Inferior parietal cortex (tissue), 1 donor: ENCODE measurements around the gene SLC41A3.
"Not testable (repeated sequence)": the region's sequence is repeated elsewhere in the genome, so short reads cannot be mapped to it uniquely, and the experiment has no call there.

Experiments
- DNase-seq: peaks from one replicate; pipeline ENCODE4 v3.0.0-alpha.2; 2016; ENCODE audit errors: extremely low spot score

The SLC41A3 gene

GRCh38 chr3:126053949-126054569 is 29.9 kb downstream of the SLC41A3 start:
- DNase-seq, result no peak

GRCh38 chr3:126053513-126053912 is 30.4 kb downstream of the SLC41A3 start:
- no peak for DNase-seq

- DNase-seq, result no peak
These were observed 31.5 kb downstream of the SLC41A3 start for GRCh38 chr3:126052196-126053058.

- no peak for DNase-seq
These were observed 32.2 kb downstream of the SLC41A3 start for GRCh38 chr3:126051741-126052140.

- no peak for DNase-seq
These were observed 32.7 kb downstream of the SLC41A3 start for GRCh38 chr3:126051234-126051633.

- DNase-seq, result no peak
These were observed 33.3 kb downstream of the SLC41A3 start for GRCh38 chr3:126050626-126051025.

- no peak for DNase-seq
These were observed 33.9 kb downstream of the SLC41A3 start for GRCh38 chr3:126050050-126050392.

GRCh38 chr3:126049289-126050049 is 34.5 kb downstream of the SLC41A3 start:
- DNase-seq, result no peak

GRCh38 chr3:126040386-126040785 is 43.5 kb downstream of the SLC41A3 start:
- DNase-seq, result no peak

GRCh38 chr3:126039870-126040269 is 44.1 kb downstream of the SLC41A3 start:
- no peak for DNase-seq

- DNase-seq, result not testable (repeated sequence)
These were observed 45.1 kb downstream of the SLC41A3 start for GRCh38 chr3:126038791-126039190.

- DNase-seq, result no peak
These were observed 47.8 kb downstream of the SLC41A3 start for GRCh38 chr3:126036056-126036549.

- no peak for DNase-seq
These were observed 48.4 kb downstream of the SLC41A3 start for GRCh38 chr3:126035362-126036050.

GRCh38 chr3:126034481-126035361 is 49.2 kb downstream of the SLC41A3 start:
- DNase-seq, result no peak

- DNase-seq, result no peak
These were observed 50.2 kb downstream of the SLC41A3 start for GRCh38 chr3:126033765-126034164.

- no peak for DNase-seq
These were observed 50.7 kb downstream of the SLC41A3 start for GRCh38 chr3:126033051-126033745.

- DNase-seq, result no peak
These were observed 51.9 kb downstream of the SLC41A3 start for GRCh38 chr3:126031981-126032471.

GRCh38 chr3:126030455-126030854 is 53.5 kb downstream of the SLC41A3 start:
- DNase-seq, result no peak

- DNase-seq, result no peak
These were observed 54.7 kb downstream of the SLC41A3 start for GRCh38 chr3:126029241-126029640.

- no peak for DNase-seq
These were observed 55.8 kb downstream of the SLC41A3 start for GRCh38 chr3:126028096-126028495.
